Neural progenitor cell (in vitro differentiated cells): ENCODE results near the gene COL15A1. TPM values are rescaled to one million over a fixed set of nuclear protein-coding genes. Genes with fewer than 3 reads are reported as not detected.

Experiments
- DNase-seq: peaks from one replicate; pipeline ENCODE4 v3.0.0-alpha.2; 2016; ENCODE audit warnings: low spot score
- H2AFZ ChIP-seq: fragments of 200-600 bp; sonication (generic); replicated peaks from 2 replicates; pipeline ENCODE4 v1.6.1; 2016; ENCODE audit warnings: antibody characterized with exemption
- H3F3A ChIP-seq: fragments of 200-600 bp; sonication (generic); 2 replicates; pipeline ENCODE4 v1.6.1; 2016; ENCODE audit warnings: antibody characterized with exemption, low read depth
- H3K27ac ChIP-seq: fragments of 200-600 bp; sonication (generic); 2 replicates; pipeline ENCODE4 v1.5.1; 2016; ENCODE audit warnings: mild to moderate bottlenecking
- H3K27me3 ChIP-seq: fragments of 200-600 bp; sonication (generic); 2 replicates; pipeline ENCODE4 v1.6.1; 2016; ENCODE audit warnings: mild to moderate bottlenecking, moderate library complexity
- H3K36me3 ChIP-seq: fragments of 200-600 bp; sonication (generic); 2 replicates; pipeline ENCODE4 v1.5.1; 2016
- H3K4me1 ChIP-seq: fragments of 200-600 bp; sonication (generic); 2 replicates; pipeline ENCODE4 v1.6.1; 2016; ENCODE audit warnings: mixed run types
- H3K4me2 ChIP-seq: fragments of 200-600 bp; sonication (generic); 2 replicates; pipeline ENCODE4 v1.6.1; 2016
- H3K4me3 ChIP-seq: fragments of 200-600 bp; sonication (generic); 2 replicates; pipeline ENCODE4 v1.5.1; 2016
- H3K79me2 ChIP-seq: fragments of 200-600 bp; sonication (generic); 2 replicates; pipeline ENCODE4 v1.6.1; 2016; ENCODE audit warnings: low read depth
- H3K9ac ChIP-seq: fragments of 200-600 bp; sonication (generic); 2 replicates; pipeline ENCODE4 v1.6.1; 2016
- H3K9me3 ChIP-seq: fragments of 200-600 bp; sonication (generic); 2 replicates; pipeline ENCODE4 v1.5.1; 2016; ENCODE audit warnings: low read depth
- H4K20me1 ChIP-seq: fragments of 200-600 bp; sonication (generic); 2 replicates; pipeline ENCODE4 v1.6.1; 2016; ENCODE audit warnings: low read depth
- H3K27ac Mint-ChIP-seq: 3 replicates; pipeline ENCODE4 v1.8.0; 2021; ENCODE audit warnings: mixed read lengths
- H3K27me3 Mint-ChIP-seq: 2 replicates; pipeline ENCODE4 v1.8.0; 2022; ENCODE audit warnings: low read depth, mild to moderate bottlenecking, inconsistent platforms, moderate library complexity, mixed read lengths; ENCODE audit not compliant: insufficient read depth
- H3K36me3 Mint-ChIP-seq: 3 replicates; pipeline ENCODE4 v1.8.0; 2021; ENCODE audit warnings: mixed read lengths
- H3K4me1 Mint-ChIP-seq: 3 replicates; pipeline ENCODE4 v1.8.0; 2021; ENCODE audit warnings: mixed read lengths
- H3K4me3 Mint-ChIP-seq: 3 replicates; pipeline ENCODE4 v1.8.0; 2021; ENCODE audit warnings: mild to moderate bottlenecking, moderate library complexity, mixed read lengths
- H3K9me3 Mint-ChIP-seq: 3 replicates; pipeline ENCODE4 v1.8.0; 2020; ENCODE audit warnings: mixed read lengths
- CTCF ChIP-seq: fragments of 200-600 bp; sonication (generic); IDR thresholded peaks from 2 replicates; pipeline ENCODE4 v1.5.1; 2017; ENCODE audit warnings: antibody characterized with exemption, mild to moderate bottlenecking
- EZH2 ChIP-seq: fragments of 200-600 bp; sonication (generic); IDR thresholded peaks from 2 replicates; pipeline ENCODE4 v1.6.1; 2017; ENCODE audit warnings: antibody characterized with exemption, mild to moderate bottlenecking, moderate library complexity
- EZH2phosphoT487 ChIP-seq: fragments of 200-600 bp; sonication (generic); IDR thresholded peaks from 2 replicates; pipeline ENCODE4 v1.6.1; 2017; ENCODE audit warnings: antibody characterized with exemption
- total RNA-seq: library from RNA; depleted of rRNA; stranded (reverse); fragments of >200 nt; gene quantifications from 2 replicates; pipeline ENCODE4 v1.2.3, GENCODE V29; 2015; ENCODE audit warnings: low replicate concordance

COL15A1 gene
- total RNA-seq, 1 donor from 2014 or later: 3.2 TPM

GRCh38 chr9:98997604-98998003 lies 53.9 kb downstream of the COL15A1 start:
- H3K27ac ChIP-seq: no peak overlapping the region
- DNase-seq: no peak

DNA sequence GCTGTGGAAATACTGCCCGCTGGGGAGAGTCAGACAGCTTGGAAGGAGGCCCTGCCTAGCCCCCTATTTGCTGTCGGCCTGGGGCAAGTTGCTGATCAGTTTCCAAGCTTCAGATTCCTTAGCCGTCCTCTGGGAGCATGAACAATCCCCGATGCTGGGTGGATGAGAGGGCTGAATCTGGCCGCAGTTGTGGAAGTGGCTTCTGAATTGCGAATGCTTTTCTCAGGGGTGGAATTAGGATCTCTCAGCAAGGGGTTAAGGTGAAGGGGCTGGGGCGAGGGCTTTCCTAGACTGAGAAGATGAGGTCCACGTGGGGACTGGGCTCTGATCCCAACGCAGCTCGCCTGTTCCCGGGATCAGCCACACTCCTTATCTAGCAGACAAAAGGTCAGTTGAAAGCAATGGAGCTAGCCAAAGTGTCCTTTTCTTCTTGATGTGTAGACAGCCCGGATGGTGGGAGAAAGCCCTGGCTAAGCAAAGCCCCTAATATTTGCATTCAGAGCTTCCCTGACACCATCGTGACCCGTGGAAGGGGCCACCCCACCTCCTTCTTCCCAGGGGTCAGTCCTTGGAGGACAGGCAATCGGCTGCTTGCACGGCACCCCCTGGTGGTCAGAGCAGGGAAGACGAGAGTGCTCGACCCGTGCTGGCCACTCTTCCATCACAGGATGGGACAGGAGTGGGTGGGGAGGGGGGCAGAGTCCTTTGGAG lies 54.9 kb downstream of the COL15A1 start:
- DNase-seq: peak; percentile 82
- Histone ChIP-seq H3K79me2 (no peaks in the 10 kb centered on the region), H3K27ac (no peak overlapping the region), H3F3A (peaks cover 12% of the 10 kb centered on the region), H3K36me3 (no peaks in the 10 kb centered on the region), H3K9ac (no peak overlapping the region), H2AFZ (peak overlapping the region; percentile 81), H3K4me3 (no peak overlapping the region), H3K4me1 (peaks cover 24% of the 10 kb centered on the region), H4K20me1 (no peaks in the 10 kb centered on the region), H3K4me2 (peak overlapping the region; percentile 36), H3K27me3 (no peaks in the 10 kb centered on the region), H3K9me3 (no peaks in the 10 kb centered on the region)
- peak overlapping the region; percentile 74 for H3K27ac Mint-ChIP-seq
- peaks cover 10% of the 10 kb centered on the region for H3K9me3 Mint-ChIP-seq
- H3K27me3 Mint-ChIP-seq: no peaks in the 10 kb centered on the region
- peak; percentile 95 for TF ChIP-seq CTCF
- no peak for TF ChIP-seq EZH2
- no peak for TF ChIP-seq EZH2phosphoT487
- peak overlapping the region; percentile 46 for H3K4me3 Mint-ChIP-seq
- H3K36me3 Mint-ChIP-seq: no peaks in the 10 kb centered on the region
- H3K4me1 Mint-ChIP-seq: peaks cover 29% of the 10 kb centered on the region

More at GRCh38 chr9:98997604-98998003, 53.9 kb downstream of the COL15A1 start:
- Histone ChIP-seq H3K27me3 (no peaks in the 10 kb centered on the region), H4K20me1 (no peaks in the 10 kb centered on the region), H3K4me3 (no peak overlapping the region), H3K79me2 (no peaks in the 10 kb centered on the region), H3K4me2 (no peak overlapping the region), H2AFZ (no peak overlapping the region), H3K9me3 (no peaks in the 10 kb centered on the region), H3K9ac (no peak overlapping the region), H3F3A (peaks cover 12% of the 10 kb centered on the region), H3K4me1 (peaks cover 24% of the 10 kb centered on the region), H3K36me3 (no peaks in the 10 kb centered on the region)
- TF ChIP-seq EZH2phosphoT487: no peak
- no peak for TF ChIP-seq EZH2
- TF ChIP-seq CTCF: no peak
- H3K27ac Mint-ChIP-seq: no peak overlapping the region
- H3K27me3 Mint-ChIP-seq: no peaks in the 10 kb centered on the region
- no peak overlapping the region for H3K4me3 Mint-ChIP-seq
- H3K36me3 Mint-ChIP-seq: no peaks in the 10 kb centered on the region
- peaks cover 29% of the 10 kb centered on the region for H3K4me1 Mint-ChIP-seq
- H3K9me3 Mint-ChIP-seq: peaks cover 14% of the 10 kb centered on the region

- peaks cover 9% of the 10 kb centered on the region for H3K9me3 Mint-ChIP-seq
- Histone ChIP-seq H3K36me3 (no peaks in the 10 kb centered on the region), H4K20me1 (no peaks in the 10 kb centered on the region), H3K27me3 (no peaks in the 10 kb centered on the region), H3K4me3 (no peak overlapping the region), H3K4me1 (peaks cover 24% of the 10 kb centered on the region), H3F3A (peaks cover 12% of the 10 kb centered on the region), H3K4me2 (no peak overlapping the region), H2AFZ (peak overlapping the region; percentile 81), H3K79me2 (no peaks in the 10 kb centered on the region), H3K9me3 (no peaks in the 10 kb centered on the region), H3K27ac (no peak overlapping the region), H3K9ac (no peak overlapping the region)
- no peak for DNase-seq
- TF ChIP-seq CTCF: no peak
- TF ChIP-seq EZH2phosphoT487: no peak
- TF ChIP-seq EZH2: no peak
- H3K27ac Mint-ChIP-seq: no peak overlapping the region
- peaks cover 33% of the 10 kb centered on the region for H3K4me1 Mint-ChIP-seq
- H3K4me3 Mint-ChIP-seq: no peak overlapping the region
- H3K27me3 Mint-ChIP-seq: no peaks in the 10 kb centered on the region
- H3K36me3 Mint-ChIP-seq: no peaks in the 10 kb centered on the region
Observed at GRCh38 chr9:98999152-98999525, 55.4 kb downstream of the COL15A1 start.
